Measurements from ENCODE around the gene TAS2R10. TPM values are rescaled to one million over a fixed set of nuclear protein-coding genes. Genes with fewer than 3 reads are reported as not detected.

The TAS2R10 gene
- total and polyA plus RNA-seq, 4 donors, result 0.14 to 3.0 (median 0.40) TPM; not detected in 1

DNA sequence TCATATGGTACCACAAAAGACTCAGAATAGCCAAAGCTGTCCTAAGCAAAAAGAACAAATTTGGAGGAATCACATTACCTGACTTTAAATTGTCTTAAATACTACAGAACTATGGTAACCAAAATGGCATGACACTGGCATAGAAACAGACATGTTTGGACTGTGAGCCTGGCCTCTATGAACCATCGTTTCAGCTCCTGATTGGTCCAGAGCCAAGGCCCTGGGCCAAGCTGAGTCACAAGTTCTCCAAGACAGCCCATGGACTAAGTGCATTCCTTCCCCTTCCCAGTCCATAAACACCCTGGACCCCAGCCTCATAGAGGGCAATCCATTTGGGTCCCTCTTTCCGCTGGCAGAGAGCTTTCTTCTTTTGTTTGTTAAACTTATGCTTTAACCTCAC lies 35.2 kb upstream of the TAS2R10 start:
- Histone ChIP-seq H3K4me1 (ENCODE audit: control insufficient read depth in 4 of 4, insufficient read depth in 4 of 4, low read length in 3 of 4) (no peaks in the 10 kb centered on the region), H3K4me3 (ENCODE audit: low read depth in 1 of 3, low read length in 3 of 3) (no peak overlapping the region), H3K27me3 (ENCODE audit: control insufficient read depth in 4 of 4, insufficient read depth in 4 of 4, low read length in 3 of 4) (no peaks in the 10 kb centered on the region), H3K9me3 (ENCODE audit: control insufficient read depth in 4 of 4, low read length in 3 of 4) (no peaks in the 10 kb centered on the region), H3K36me3 (ENCODE audit: control insufficient read depth in 4 of 4, insufficient read depth in 3 of 4, low read depth in 1 of 4, low read length in 3 of 4) (peaks cover 0 to 8% (median 0%) of the 10 kb centered on the region in 4 donors), H3K9ac (ENCODE audit: low read depth in 1 of 2, low read length in 2 of 2) (no peak overlapping the region), H3K27ac (ENCODE audit: low read depth in 1 of 2, low read length in 2 of 2) (no peak overlapping the region)
- 71% methylated on average over 2 of the region's 2 CpGs for WGBS
- DNase-seq (ENCODE audit: low spot score), result no peak
- TF ChIP-seq RXRA (IDR thresholded peaks at IDR 0.05) (no peak), RAD21 (IDR thresholded peaks at IDR 0.05) (no peak), EGR1 (IDR thresholded peaks at IDR 0.05; ENCODE audit: low read depth in 2 of 2) (no peak), FOXA1 (IDR thresholded peaks at IDR 0.05) (no peak), YY1 (IDR thresholded peaks at IDR 0.05) (no peak)
- TF ChIP-seq, protein P1, sequence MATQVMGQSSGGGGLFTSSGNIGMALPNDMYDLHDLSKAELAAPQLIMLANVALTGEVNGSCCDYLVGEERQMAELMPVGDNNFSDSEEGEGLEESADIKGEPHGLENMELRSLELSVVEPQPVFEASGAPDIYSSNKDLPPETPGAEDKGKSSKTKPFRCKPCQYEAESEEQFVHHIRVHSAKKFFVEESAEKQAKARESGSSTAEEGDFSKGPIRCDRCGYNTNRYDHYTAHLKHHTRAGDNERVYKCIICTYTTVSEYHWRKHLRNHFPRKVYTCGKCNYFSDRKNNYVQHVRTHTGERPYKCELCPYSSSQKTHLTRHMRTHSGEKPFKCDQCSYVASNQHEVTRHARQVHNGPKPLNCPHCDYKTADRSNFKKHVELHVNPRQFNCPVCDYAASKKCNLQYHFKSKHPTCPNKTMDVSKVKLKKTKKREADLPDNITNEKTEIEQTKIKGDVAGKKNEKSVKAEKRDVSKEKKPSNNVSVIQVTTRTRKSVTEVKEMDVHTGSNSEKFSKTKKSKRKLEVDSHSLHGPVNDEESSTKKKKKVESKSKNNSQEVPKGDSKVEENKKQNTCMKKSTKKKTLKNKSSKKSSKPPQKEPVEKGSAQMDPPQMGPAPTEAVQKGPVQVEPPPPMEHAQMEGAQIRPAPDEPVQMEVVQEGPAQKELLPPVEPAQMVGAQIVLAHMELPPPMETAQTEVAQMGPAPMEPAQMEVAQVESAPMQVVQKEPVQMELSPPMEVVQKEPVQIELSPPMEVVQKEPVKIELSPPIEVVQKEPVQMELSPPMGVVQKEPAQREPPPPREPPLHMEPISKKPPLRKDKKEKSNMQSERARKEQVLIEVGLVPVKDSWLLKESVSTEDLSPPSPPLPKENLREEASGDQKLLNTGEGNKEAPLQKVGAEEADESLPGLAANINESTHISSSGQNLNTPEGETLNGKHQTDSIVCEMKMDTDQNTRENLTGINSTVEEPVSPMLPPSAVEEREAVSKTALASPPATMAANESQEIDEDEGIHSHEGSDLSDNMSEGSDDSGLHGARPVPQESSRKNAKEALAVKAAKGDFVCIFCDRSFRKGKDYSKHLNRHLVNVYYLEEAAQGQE (IDR thresholded peaks at IDR 0.05), result no peak

GRCh38 chr12:10855807-10856206 lies 29.6 kb upstream of the TAS2R10 start:
- H3K4me3 ChIP-seq (ENCODE audit: low read depth in 1 of 3, low read length in 3 of 3), result no peak overlapping the region
- no peak overlapping the region for H3K9ac ChIP-seq (ENCODE audit: low read depth in 1 of 2, low read length in 2 of 2)
- no peaks in the 10 kb centered on the region for H3K4me1 ChIP-seq (ENCODE audit: control insufficient read depth in 4 of 4, insufficient read depth in 4 of 4, low read length in 3 of 4)
- no peak overlapping the region for H3K27ac ChIP-seq (ENCODE audit: low read depth in 1 of 2, low read length in 2 of 2)
- TF ChIP-seq RAD21 (IDR thresholded peaks at IDR 0.05) (no peak), HNF4G (IDR thresholded peaks at IDR 0.05) (no peak), MAX (IDR thresholded peaks at IDR 0.05) (no peak), ATF3 (IDR thresholded peaks at IDR 0.05) (no peak), TAF1 (conservative IDR thresholded peaks at IDR 0.05) (no peak), GABPA (IDR thresholded peaks at IDR 0.05 in 1 of 2, conservative IDR thresholded peaks at IDR 0.05 in 1 of 2) (no peak), SP1 (IDR thresholded peaks at IDR 0.05) (no peak), ZBTB33 (IDR thresholded peaks at IDR 0.05) (no peak), RXRA (IDR thresholded peaks at IDR 0.05) (no peak), EGR1 (IDR thresholded peaks at IDR 0.05; ENCODE audit: low read depth in 2 of 2) (no peak), FOXA2 (IDR thresholded peaks at IDR 0.05) (no peak), YY1 (IDR thresholded peaks at IDR 0.05) (no peak), CTCF (IDR thresholded peaks at IDR 0.05; ENCODE audit: low read depth, low read length, missing input control) (no peak), JUND (IDR thresholded peaks at IDR 0.05) (no peak), NR2F2 (IDR thresholded peaks at IDR 0.05) (no peak), FOXA1 (IDR thresholded peaks at IDR 0.05) (no peak), HNF4A (conservative IDR thresholded peaks at IDR 0.05) (no peak)
- TF ChIP-seq, protein P1 (IDR thresholded peaks at IDR 0.05), result no peak
- peaks cover 0 to 6% (median 0%) of the 10 kb centered on the region in 4 donors for H3K36me3 ChIP-seq (ENCODE audit: control insufficient read depth in 4 of 4, insufficient read depth in 3 of 4, low read depth in 1 of 4, low read length in 3 of 4)
- WGBS, result 97% methylated on average over 2 of the region's 2 CpGs
- no peak for DNase-seq (ENCODE audit: low spot score)
- H3K27me3 ChIP-seq (ENCODE audit: control insufficient read depth in 4 of 4, insufficient read depth in 4 of 4, low read length in 3 of 4), result no peaks in the 10 kb centered on the region
- peaks cover 0 to 2% (median 0%) of the 10 kb centered on the region in 4 donors for H3K9me3 ChIP-seq (ENCODE audit: control insufficient read depth in 4 of 4, low read length in 3 of 4)
